Activated CD4-positive, alpha-beta T cell treated with anti-CD3 and anti-CD28 coated beads, Interleukin-2, amount 50 U/mL, for 16 hours (primary cell): ENCODE measurements around the gene PRSS1.
"Not testable (repeated sequence)": the region's sequence is repeated elsewhere in the genome, so short reads cannot be mapped to it uniquely, and the experiment has no call there.

Source experiments
- DNase-seq: peaks from one replicate; pipeline ENCODE4 v3.0.0-alpha.2; 2020

PRSS1 gene

DNA sequence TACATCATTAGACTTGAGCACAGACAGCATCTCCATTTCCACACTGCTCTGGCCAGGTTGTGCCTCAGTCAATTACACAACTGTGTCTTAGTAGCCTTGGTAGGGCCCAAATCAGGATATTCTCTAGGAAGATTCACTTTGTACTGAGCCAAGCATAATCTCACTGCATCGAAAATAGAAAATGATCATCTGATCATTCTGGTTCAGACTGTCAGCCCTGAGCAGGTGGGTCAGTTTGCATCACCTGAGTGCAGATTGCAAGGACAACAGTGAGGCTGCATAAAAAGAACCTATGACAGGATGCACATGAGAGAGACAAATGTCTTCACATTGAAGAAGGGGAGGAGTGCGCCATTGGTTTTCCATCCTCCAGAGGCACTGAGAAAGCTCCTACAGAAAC lies 862 bp upstream of the PRSS1 start:
- not testable (repeated sequence) for DNase-seq

DNA sequence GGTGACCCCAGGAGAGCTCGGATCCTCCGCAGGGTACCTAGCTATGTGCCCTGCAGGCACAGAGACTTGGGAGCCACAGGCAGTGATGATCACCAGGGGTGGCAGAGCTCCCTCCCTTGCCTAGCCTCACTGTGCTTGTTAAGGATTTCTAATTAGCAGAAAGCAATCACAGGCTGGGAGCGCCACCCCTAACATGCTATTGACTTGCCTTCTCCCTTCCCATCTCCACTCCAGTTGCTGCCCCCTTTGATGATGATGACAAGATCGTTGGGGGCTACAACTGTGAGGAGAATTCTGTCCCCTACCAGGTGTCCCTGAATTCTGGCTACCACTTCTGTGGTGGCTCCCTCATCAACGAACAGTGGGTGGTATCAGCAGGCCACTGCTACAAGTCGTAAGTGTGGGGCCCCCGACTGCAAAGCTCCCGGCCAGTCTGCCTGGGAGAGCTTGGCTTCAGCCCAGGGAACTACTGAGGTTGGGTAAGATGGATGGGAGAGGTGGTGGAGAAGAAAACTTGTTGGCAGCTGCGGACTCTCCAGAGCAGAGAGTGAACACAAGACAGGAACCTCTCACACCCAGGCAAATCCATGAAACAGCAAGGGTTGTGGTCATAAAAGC lies 1.2 kb downstream of the PRSS1 start:
- no peak for DNase-seq

DNA sequence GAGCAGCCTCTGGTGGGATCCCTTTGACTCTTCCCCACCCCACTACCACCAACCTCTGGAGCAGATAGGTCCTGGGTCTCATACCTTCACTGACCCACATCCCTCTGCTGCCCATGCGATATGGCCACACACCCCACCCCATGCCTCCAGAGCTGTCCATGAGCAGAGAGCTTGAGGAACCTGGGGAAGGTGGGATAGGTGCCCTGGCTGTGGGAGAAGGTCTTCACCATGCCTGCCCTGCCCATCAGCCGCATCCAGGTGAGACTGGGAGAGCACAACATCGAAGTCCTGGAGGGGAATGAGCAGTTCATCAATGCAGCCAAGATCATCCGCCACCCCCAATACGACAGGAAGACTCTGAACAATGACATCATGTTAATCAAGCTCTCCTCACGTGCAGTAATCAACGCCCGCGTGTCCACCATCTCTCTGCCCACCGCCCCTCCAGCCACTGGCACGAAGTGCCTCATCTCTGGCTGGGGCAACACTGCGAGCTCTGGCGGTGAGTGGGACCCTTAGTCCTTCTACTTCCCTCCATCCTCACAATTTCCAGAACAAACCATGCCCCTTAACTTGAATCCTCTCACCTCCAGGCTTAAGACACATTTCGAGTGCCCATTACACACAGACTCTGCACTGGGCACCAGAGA lies 2.4 kb downstream of the PRSS1 start:
- not testable (repeated sequence) for DNase-seq

DNA sequence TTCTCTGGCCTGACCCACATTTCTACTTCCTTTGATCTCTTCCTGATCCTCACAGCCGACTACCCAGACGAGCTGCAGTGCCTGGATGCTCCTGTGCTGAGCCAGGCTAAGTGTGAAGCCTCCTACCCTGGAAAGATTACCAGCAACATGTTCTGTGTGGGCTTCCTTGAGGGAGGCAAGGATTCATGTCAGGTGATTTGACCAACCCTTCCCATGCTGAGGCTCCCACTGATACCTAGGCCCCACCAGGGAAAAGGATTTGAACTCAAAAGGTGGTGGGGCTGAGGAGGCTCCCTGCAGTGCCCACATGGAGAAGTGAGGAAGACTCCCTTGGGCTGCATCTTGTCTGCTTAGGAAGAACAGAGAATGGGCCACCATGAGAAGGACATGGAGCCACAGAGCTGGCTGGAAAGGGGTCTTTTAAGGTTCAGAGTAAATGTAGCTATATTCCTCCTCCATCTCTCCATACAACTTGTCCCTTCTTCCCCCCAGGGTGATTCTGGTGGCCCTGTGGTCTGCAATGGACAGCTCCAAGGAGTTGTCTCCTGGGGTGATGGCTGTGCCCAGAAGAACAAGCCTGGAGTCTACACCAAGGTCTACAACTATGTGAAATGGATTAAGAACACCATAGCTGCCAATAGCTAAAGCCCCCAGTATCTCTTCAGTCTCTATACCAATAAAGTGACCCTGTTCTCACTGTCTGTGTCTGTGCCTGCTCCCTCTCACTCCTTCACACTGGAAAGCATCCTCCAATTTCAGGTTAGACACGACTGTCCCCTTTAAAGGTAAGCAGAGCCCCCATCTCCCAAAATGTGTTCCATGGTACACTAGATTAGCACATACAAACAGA lies 3.3 kb downstream of the PRSS1 start:
- no peak for DNase-seq

DNA sequence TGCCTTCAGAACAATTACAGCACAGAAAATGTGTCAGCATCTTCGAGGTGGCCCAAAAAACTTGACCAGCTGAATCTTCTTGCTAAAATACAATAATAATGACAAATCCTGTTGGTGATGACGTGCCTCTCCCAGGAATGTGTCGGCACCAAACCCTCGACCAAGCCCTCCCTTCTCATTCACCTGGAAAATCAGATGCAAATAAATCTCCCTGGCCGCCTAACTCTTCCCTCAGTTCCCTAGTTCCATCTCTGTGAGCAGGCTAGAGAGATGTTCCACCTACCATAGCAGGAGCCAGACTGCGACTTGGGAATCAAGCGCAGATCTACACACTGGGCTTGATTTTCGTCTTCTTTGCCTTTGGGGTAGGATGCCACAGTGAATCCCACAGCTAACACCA lies 4.1 kb downstream of the PRSS1 start:
- no peak for DNase-seq

DNA sequence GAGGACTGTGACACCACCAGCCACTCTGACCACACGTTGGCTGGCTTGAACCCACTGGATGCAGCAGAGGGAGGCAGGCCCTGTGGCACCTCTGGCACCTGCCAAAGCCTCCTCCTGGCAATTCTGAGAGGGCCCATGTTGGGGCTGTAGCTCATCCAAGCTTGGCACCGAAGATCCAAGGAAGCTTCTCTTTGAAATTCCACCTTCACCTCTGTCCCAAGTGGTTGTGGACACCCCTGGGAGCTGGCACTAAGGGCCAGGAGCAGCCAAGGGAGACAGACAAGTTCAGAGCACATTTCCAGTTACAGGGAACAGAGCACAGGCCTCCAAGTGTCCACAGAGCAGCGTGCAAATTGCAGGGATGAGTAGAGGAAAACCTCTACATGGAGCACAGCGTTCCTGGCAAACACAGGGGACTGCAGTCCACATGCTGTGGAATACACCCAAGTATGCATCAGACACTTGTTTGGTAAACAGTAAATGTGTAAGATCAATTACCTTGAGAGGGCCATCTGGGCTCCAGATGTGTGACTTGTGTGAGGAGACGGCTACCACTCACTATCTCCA lies 4.7 kb downstream of the PRSS1 start:
- not testable (repeated sequence) for DNase-seq

DNA sequence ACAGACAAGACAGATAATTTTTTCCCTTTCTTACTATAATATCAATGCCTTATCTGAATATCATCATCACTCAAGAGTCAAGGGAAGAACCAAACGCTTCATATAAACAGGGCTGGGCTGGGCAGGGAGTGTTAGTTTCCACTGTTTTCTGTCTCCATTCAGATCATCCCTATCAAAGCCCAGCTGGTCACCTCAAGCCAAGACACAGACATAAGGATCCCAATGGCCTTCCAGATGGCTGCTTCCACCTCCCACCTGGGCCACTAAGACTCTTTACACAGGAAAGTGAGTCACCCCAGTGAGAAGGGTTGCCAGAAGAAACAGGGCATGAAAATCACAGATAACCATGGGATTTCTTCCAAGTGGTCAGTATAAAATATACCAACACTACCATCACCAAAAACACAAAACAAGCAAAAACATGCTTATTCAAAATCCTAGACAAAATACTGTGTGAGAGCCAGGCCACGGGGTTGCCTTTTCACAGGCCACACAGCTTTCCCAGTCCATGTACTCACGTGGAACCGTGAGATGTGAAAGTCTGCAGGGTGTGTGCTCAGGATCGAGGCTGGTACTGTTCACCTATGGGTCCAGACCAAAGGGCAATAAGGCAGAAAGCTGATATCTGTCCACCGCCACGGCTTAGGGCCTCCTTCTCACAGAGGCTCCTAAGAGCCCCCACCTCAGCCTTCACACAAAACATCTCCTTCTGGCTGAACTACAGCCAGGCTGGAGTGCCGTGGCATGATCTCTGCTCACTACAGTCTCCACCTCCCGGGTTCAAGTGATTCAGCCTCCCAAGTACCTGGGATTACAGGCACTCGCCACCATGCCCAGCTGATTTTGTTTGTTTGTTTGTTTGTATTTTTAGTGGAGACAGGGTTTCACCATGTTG lies 5.7 kb downstream of the PRSS1 start:
- no peak for DNase-seq

DNA sequence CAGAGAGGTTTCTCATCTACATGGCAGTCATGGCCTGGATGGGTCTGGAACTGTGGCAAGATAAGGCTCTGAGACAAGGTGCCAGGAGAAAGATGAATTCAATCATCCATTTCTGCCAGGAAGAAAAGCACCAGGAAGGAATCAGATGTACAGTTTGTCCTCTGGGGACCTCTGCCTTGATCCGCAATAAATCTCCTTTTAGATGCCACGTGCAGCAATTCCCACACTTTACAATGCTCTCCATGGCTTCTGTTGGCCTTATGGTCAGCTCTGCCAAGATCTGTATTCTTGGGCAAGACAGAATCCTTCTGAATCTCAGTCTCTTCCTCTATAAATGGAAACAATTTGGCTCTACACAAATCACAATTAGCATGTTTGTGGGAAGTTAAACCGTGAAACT lies 9.0 kb downstream of the PRSS1 start:
- not testable (repeated sequence) for DNase-seq

DNA sequence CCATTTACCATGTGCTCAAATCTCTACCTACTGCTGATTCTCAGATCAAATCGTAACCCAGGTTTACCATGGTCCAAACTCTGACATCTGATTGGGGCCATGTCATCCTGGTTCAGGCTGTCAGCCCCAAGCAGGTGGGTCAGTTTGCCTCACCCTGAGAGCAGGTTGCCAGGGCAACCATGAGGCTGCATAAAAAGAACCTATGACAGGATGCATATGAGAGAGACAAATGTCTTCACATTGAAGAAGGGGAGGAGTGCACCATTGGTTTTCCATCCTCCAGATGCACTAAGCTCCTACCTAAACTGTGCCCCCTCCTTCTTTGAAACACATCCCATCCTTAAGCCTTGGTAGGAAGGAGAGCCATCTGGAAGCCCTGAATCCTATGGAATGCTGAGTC lies 10.2 kb downstream of the PRSS1 start:
- no peak for DNase-seq

DNA sequence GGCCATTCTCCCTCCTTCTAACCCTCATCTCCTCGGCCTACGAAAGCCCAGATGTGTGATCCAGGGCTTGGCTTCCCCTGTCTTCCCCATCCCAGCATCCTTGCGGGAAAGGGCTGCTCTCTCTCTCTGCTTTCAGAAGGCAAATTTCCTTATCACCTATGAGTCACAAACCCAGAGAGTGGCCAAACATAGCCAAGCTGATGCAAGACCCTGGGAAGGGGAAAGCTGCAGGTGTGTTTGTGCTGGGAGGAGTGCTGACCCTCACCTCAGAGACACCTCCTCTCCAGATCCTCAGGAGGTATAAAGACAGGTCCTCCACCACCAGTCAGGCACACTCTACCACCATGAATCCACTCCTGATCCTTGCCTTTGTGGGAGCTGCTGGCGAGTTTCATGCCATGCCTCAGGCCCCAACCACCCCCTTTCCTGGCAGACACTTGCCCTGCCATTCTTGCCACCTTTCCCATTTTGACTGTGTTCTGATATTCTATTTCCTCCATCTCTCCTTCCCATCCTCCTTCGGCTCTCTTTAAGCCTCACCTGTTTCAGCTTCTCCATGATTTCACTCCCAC lies 10.9 kb downstream of the PRSS1 start:
- DNase-seq = no peak

DNA sequence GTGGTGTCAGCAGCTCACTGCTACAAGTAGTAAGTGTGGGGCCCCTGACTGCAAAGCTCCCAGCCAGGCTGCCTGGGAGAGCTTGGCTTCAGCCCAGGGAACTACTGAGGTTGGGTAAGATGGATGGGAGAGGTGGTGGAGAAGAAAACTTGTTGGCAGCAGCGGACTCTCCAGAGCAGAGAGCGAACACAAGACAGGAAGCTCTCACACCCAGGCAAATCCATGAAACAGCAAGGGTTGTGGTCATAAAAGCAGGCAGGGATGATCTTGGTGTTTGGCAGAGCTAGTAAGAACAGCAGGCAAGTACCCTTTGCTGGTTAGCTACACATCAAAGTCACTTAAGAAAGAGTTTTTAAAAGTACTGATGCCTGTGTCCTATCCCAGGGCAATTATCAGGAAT lies 12.3 kb downstream of the PRSS1 start:
- DNase-seq = not testable (repeated sequence)

DNA sequence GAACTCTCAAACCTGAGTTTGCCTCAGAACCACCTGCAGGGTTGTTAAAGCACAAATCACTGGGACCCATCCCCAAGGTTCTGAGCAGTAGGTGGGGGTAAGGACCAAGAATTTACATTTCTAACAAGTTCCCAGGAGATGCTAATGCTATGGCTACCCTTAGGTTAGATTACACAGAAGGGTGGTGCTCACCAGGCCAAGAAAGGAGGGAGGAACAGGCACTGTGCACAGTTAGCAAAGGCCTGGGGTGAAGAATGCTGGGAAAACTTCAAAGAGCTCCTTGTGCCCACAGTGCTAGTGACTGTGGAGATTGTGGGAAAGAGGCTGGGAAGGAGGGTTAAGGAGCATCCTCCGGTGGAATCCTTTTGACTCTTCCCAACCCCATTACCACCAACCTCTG lies 12.8 kb downstream of the PRSS1 start:
- DNase-seq = no peak

DNA sequence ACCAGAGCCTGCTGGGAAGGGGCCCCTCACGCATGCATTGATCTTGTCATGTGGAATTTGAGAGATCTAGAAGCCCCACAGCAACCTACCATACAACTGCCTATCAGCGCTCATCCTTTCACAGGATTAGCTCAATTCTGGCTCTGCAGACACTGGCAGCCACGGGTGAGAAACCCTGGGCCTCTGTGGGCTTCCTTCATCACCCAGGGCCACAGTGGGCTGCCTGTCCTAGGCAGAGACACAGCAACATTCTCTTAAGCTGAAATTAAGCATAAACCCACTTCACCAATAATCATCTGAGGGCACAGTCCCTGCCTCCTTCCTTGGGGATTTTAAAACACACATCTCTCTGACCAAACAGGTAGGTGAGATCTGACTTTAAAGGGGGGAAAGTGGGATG lies 18.2 kb downstream of the PRSS1 start:
- no peak for DNase-seq

DNA sequence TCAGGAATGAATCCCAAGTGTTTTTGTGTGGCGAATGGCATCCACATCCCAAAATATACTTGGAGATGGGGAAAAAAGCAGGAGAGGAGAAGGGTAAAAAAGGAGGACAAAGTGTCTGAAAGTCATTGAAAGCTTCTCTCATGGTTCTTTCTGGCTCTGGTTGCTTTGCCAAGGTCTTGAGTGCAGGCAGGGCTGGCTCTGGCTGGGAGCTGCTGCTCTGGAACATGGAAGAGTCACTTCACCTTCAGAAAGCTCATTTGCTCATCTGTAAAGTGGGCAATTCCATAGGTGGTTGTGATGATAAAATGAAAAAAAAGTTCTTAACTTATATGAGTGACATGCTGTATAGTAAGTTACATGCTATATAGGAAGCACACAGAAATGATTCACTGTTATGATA lies 18.6 kb downstream of the PRSS1 start:
- DNase-seq = no peak

DNA sequence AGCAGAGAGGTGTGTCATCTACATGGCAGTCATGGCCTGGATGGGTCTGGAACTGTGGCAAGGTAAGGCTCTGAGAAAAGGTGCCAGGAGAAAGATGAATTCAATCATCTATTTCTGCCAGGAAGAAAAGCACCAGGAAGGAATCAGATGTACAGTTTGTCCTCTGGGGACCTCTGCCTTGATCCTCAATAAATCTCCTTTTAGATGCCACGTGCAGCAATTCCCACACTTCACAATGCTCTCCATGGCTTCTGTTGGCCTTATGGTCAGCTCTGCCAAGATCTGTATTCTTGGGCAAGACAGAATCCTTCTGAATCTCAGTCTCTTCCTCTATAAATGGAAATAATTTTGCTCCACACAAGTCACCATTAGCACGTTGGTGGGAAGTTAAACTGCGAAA lies 19.6 kb downstream of the PRSS1 start:
- DNase-seq = not testable (repeated sequence)

DNA sequence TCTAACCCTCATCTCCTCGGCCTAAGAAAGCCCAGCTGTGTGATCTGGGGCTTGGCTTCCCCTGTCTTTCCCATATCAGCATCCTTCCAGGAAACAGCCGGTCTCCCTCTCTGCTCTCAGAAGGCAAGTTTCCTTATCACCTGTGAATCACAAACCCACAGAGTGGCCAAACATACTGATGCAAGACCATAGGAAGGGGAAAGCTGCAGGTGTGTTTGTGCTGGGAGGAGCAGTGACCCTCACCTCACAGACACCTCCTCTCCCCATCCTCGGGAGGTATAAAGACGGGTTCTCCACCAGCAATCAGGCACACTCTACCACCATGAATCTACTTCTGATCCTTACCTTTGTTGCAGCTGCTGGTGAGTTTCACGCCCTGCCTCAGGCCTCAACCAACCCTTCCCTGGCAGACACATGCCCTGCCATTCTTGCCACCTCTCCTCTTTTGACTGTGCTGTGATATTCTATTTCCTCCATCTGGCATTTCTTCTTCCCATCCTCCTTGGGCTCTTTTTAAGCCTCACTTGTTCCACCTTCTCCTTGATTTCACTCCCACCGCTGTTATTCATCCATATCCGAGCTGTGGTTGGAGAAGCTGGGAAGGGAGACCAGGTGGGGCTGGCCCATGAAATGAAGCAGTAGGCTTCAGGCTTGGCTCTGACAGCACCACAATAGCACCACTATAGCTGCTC lies 21.5 kb downstream of the PRSS1 start, which contains the start of gene PRSS2:
TSS of gene PRSS2 (plus strand) at position 310 of the 692 bp plus-strand sequence. CDS start at position 323, 13 bp downstream.
- DNase-seq = no peak

DNA sequence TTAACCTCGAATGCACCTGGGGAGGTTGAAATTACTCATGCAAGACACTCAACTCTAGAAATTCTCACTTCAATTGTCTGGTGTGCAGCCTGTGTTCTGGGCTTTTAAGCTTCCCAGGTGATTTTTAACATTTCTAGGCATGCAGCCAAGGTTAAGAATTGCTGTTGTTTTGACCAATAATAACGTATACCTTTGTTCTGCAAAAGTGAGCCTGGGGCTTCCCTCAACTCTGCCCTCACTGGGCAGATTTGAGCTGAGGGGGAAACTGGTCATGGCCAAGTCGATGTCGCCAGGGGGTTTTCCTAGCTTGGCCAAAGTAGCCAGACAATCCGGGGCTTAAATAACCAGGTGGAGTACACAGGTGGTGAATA lies 22.1 kb downstream of the PRSS1 start:
- DNase-seq = no peak

DNA sequence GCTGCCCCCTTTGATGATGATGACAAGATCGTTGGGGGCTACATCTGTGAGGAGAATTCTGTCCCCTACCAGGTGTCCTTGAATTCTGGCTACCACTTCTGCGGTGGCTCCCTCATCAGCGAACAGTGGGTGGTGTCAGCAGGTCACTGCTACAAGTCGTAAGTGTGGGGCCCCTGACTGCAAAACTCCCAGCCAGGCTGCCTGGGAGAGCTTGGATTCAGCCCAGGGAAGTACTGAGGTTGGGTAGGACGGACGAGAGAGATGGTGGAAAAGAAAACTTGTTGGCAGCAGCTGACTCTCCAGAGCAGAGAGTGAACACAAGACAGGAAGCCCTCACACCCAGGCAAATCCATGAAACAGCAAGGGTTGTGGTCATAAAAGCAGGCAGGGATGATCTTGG lies 22.8 kb downstream of the PRSS1 start:
- DNase-seq = no peak

DNA sequence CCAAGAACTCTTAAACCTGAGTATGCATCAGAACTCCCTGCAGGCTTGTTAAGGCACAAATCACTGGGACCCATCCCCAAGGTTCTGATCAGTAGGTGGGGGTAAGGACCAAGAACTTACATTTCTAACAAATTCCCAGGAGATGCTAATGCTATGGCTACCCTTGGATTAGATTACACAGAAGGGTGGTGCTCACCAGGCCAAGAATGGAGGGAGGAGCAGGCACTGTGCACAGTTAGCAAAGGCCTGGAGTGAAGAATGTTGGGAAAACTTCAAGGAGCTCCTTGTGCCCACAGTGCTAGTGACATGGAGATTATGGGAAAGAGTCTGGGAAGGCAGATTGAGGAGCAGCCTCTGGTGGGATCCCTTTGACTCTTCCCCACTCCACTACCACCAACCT lies 23.4 kb downstream of the PRSS1 start:
- no peak for DNase-seq

DNA sequence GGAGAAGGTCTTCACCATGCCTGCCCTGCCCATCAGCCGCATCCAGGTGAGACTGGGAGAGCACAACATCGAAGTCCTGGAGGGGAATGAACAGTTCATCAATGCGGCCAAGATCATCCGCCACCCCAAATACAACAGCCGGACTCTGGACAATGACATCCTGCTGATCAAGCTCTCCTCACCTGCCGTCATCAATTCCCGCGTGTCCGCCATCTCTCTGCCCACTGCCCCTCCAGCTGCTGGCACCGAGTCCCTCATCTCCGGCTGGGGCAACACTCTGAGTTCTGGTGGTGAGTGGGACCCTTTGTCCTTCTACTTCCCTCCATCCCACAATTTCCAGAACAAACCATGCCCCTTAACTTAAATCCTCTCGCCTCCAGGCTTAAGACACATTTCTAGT lies 24.0 kb downstream of the PRSS1 start:
- no peak for DNase-seq

DNA sequence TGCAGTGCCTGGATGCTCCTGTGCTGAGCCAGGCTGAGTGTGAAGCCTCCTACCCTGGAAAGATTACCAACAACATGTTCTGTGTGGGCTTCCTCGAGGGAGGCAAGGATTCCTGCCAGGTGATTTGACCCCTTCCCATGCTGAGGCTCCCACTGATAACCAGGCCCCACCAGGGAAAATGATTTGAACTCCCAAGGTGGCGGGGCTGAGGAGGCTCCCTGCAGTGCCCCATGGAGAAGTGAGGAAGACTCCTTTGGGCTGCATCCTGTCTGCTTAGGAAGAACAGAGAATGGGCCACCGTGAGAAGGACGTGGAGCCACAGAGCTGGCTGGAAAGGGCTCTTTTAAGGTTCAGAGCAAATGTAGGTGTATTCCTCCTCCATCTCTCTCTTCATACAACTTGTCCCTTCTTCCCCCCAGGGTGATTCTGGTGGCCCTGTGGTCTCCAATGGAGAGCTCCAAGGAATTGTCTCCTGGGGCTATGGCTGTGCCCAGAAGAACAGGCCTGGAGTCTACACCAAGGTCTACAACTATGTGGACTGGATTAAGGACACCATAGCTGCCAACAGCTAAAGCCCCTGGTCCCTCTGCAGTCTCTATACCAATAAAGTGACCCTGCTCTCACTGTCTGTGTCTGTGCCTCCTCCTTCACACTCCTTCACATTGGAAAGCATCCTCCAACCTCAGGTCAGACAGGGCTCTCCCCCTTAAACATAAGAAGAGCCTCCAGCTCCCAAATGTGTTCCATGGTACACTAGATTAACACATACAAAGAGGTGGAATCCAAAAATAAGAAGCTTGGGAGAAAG lies 24.9 kb downstream of the PRSS1 start:
- no peak for DNase-seq
